AG04450 (cell line): Measurements from ENCODE around the gene AMACR. TPM values are rescaled to one million over a fixed set of nuclear protein-coding genes. Genes with fewer than 3 reads are reported as not detected.

Experiments
- CTCF ChIA-PET: fragments of 300-600, 350-600 bp; formaldehyde crosslinking; extraction: SDS; loops from one replicate; lab custom pipeline; 2022; ENCODE audit warnings: antibody characterized with exemption, inconsistent platforms; lab: Charles Lee
- POLR2A ChIA-PET: fragments of 350-600 bp; formaldehyde crosslinking; extraction: SDS; loops from one replicate; lab custom pipeline; 2021; ENCODE audit warnings: antibody characterized with exemption, inconsistent platforms; lab: Yijun Ruan, JAX
- DNase-seq: peaks from one replicate; pipeline ENCODE4 v3.0.0-alpha.2; 2011; ENCODE audit warnings: low read depth, low spot score
- H3K27ac ChIP-seq: one replicate; pipeline ENCODE4 v1.5.1; 2012; ENCODE audit warnings: low read depth, low read length, control low read depth
- H3K27me3 ChIP-seq: one replicate; pipeline ENCODE4 v1.6.0; 2012; ENCODE audit warnings: low read length; ENCODE audit not compliant: control insufficient read depth, insufficient read depth
- H3K4me3 ChIP-seq: 2 replicates; pipeline ENCODE4 v1.5.1; 2011; ENCODE audit warnings: mild to moderate bottlenecking, low read depth, low read length, control low read depth
- H3K9me3 ChIP-seq: 2 replicates; pipeline ENCODE4 v1.5.1; 2012; ENCODE audit warnings: low read length; ENCODE audit not compliant: control insufficient read depth, insufficient read depth
- CTCF ChIP-seq: IDR thresholded peaks from 2 replicates; pipeline ENCODE4 v1.5.1; 2011; ENCODE audit warnings: low read depth, low read length, control low read depth, inconsistent platforms
- polyA plus RNA-seq: library from polyadenylated mRNA; depleted of rRNA; stranded (reverse); fragments of >200 nt; gene quantifications from 2 replicates; pipeline ENCODE4 v1.2.3, GENCODE V29; 2011

Gene AMACR
- polyA plus RNA-seq, 1 experiment = 10.0 TPM

GRCh38 chr5:34022121-34022705 is 14.4 kb upstream of the AMACR start:
- Histone ChIP-seq H3K27me3 (no peaks in the 10 kb centered on the region), H3K4me3 (no peak overlapping the region), H3K27ac (no peak overlapping the region), H3K9me3 (no peaks in the 10 kb centered on the region)
- TF ChIP-seq CTCF = no peak
- DNase-seq = no peak
- ChIA-PET CTCF (no interaction called here), POLR2A (interaction anchor here (2.1 kb wide), 1 partner anchor 14 kb away, joined by 7 read pairs; the partner anchor contains the start of gene AMACR)

GRCh38 chr5:34021334-34021733 is 13.5 kb upstream of the AMACR start:
- TF ChIP-seq CTCF = no peak
- ChIA-PET POLR2A (interaction anchor here (2.1 kb wide), 1 partner anchor 13 kb away, joined by 7 read pairs; the partner anchor contains the start of gene AMACR), CTCF (no interaction called here)
- H3K27ac ChIP-seq = no peak overlapping the region
- no peak for DNase-seq
- H3K4me3 ChIP-seq = no peak overlapping the region
- H3K27me3 ChIP-seq = no peaks in the 10 kb centered on the region
- H3K9me3 ChIP-seq = no peaks in the 10 kb centered on the region

GRCh38 chr5:34020726-34021125 is 12.9 kb upstream of the AMACR start:
- Histone ChIP-seq H3K4me3 (no peak overlapping the region), H3K9me3 (no peaks in the 10 kb centered on the region), H3K27me3 (no peaks in the 10 kb centered on the region), H3K27ac (no peak overlapping the region)
- no peak for TF ChIP-seq CTCF
- DNase-seq = no peak
- ChIA-PET POLR2A (interaction anchor here (2.1 kb wide), 1 partner anchor 13 kb away, joined by 7 read pairs; the partner anchor contains the start of gene AMACR), CTCF (no interaction called here)

- POLR2A ChIA-PET = no interaction called here
- H3K4me3 ChIP-seq = no peak overlapping the region
- no peaks in the 10 kb centered on the region for H3K27me3 ChIP-seq
- CTCF ChIA-PET = interaction anchor here (1.1 to 1.3 kb wide), 2 partner anchors 20 to 47 kb away, joined by 3 to 6 read pairs; no protein-coding TSS in a partner anchor
- DNase-seq = no peak
- TF ChIP-seq CTCF = no peak
- H3K27ac ChIP-seq = no peak overlapping the region
- H3K9me3 ChIP-seq = no peaks in the 10 kb centered on the region
Measured at GRCh38 chr5:34017254-34017653, 9.4 kb upstream of the AMACR start.

GRCh38 chr5:34016750-34017149 is 8.9 kb upstream of the AMACR start:
- no peak overlapping the region for H3K4me3 ChIP-seq
- no peak overlapping the region for H3K27ac ChIP-seq
- DNase-seq = no peak
- no peaks in the 10 kb centered on the region for H3K27me3 ChIP-seq
- CTCF ChIA-PET = no interaction called here
- no peak for TF ChIP-seq CTCF
- no peaks in the 10 kb centered on the region for H3K9me3 ChIP-seq
- POLR2A ChIA-PET = no interaction called here
